IPS-11a (cell line): ENCODE results near the gene ZNF397.

Experiments
- H3K4me3 ChIP-seq: one replicate; pipeline ENCODE4 v1.5.1; 2013; ENCODE audit warnings: low read depth, low read length, control low read depth

Gene ZNF397

DNA sequence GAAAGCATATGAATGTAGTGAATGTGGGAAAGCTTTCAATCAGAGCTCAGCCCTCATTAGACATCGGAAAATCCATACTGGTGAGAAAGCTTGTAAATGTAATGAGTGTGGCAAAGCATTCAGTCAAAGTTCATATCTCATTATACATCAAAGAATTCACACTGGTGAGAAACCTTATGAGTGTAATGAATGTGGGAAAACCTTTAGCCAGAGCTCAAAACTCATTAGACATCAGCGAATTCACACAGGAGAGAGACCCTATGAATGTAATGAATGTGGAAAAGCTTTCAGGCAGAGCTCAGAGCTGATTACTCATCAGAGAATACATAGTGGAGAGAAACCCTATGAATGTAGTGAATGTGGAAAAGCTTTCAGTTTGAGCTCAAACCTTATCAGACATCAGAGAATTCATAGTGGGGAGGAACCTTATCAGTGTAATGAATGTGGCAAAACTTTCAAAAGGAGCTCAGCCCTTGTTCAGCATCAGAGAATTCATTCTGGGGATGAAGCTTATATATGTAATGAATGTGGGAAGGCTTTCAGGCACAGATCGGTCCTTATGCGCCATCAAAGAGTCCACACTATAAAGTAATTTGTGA lies 5.0 kb downstream of the ZNF397 start:
- no peak overlapping the region for H3K4me3 ChIP-seq

DNA sequence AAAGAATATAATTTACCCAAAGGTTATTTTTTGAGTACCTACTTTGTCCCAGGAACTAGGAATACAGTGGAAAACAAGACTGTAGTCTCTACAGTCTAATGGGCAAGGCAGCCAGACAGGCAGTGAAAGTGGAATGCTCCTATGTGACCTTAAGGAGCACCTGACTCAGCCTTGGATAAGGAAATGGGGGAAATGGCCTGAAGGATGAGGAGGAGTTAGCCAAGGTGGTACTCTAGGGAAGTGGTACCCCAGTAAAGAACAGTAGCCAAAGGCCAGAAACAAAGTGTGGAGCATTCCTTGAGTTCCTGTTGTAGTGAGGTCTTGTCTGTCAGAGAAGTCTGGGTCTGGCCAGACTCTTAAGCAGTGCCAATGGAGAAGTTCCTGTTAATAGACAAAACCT lies 6.0 kb downstream of the ZNF397 start:
- no peak overlapping the region for H3K4me3 ChIP-seq

GRCh38 chr18:35247412-35248249 lies 6.8 kb downstream of the ZNF397 start:
- no peak overlapping the region for H3K4me3 ChIP-seq

- no peak overlapping the region for H3K4me3 ChIP-seq
Measured at GRCh38 chr18:35248429-35248828, 7.6 kb downstream of the ZNF397 start.

GRCh38 chr18:35252466-35252865 lies 11.6 kb downstream of the ZNF397 start:
- H3K4me3 ChIP-seq: no peak overlapping the region

- H3K4me3 ChIP-seq: no peak overlapping the region
Measured at GRCh38 chr18:35253655-35254287, 12.9 kb downstream of the ZNF397 start.

DNA sequence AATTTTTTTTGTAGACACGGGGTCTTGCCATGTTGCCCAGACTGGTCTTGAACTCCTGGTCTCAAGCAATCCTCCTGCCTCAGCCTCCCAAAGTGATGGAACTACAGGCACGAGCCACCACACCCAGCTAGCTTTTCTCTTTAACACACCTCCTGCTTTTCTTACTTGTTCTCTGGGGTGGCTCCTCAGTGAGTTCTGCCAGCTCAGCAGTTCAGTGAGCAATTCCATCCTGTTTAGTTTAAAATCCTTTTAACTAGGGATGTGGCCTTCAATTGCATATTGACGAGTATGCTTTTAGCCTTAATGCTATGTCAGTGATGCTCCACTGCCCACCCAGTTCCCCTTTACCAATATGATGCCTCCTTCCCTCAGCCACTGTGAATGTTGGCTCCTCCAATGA lies 16.1 kb downstream of the ZNF397 start:
- no peak overlapping the region for H3K4me3 ChIP-seq

DNA sequence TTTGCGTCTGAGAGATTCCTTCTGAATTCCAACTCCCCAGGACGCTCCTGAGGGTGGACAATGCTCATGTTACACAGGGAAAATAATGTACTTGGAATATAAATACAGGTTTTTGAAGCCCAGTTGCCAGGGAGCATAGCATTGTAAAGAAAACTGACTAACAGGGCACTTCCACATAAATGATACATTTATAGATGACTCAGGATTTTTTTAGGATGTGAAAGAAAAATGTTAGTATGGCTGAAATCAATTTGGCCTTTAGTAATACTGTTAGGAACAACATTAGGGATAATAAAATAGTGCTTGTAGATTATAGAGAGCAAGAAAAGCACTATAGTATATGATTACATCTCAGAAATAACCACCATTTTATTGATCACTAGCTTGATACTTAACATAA lies 23.6 kb downstream of the ZNF397 start:
- no peak overlapping the region for H3K4me3 ChIP-seq

GRCh38 chr18:35267161-35267651 lies 26.4 kb downstream of the ZNF397 start:
- no peak overlapping the region for H3K4me3 ChIP-seq

GRCh38 chr18:35267809-35268208 lies 27.0 kb downstream of the ZNF397 start:
- H3K4me3 ChIP-seq: no peak overlapping the region

DNA sequence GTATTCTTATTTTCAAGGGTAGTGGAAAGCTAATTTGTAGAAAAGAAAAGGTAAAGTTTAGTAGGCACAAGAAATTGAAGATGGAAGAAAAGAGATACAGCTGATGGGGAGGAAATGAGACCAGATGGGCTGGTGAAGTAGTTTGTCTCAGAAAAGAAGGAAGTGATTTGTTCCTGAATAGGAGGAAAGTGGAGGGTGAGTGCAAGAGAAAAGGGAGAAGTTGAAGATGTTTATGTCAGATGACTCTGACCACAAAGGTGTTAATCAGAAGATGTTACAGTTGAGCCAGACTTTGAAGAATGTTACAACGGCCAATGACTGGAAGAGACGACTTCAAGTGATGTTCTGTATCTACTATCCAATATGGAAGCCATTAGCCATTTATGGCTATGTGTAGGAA lies 28.0 kb downstream of the ZNF397 start:
- H3K4me3 ChIP-seq: no peak overlapping the region

DNA sequence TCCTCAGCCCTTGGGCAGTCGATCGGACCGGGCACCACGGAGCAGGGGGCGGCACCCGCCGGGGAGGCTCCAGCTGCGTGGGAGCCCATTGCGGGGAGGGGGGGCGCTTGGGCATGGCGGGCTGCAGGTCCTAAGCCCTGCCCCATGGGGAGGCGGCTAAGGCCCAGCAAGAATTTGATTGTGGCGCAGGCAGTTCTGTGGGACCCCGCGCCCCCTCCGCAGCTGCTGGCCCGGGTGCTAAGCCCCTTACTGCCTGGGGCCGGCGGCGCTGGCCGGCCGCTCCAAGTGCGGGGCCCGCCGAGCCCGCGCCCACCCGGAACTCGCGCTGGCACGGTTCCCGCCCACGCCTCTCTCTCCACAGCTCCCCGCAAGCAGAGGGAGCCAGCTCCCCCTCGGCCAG lies 30.8 kb downstream of the ZNF397 start:
- no peak overlapping the region for H3K4me3 ChIP-seq

DNA sequence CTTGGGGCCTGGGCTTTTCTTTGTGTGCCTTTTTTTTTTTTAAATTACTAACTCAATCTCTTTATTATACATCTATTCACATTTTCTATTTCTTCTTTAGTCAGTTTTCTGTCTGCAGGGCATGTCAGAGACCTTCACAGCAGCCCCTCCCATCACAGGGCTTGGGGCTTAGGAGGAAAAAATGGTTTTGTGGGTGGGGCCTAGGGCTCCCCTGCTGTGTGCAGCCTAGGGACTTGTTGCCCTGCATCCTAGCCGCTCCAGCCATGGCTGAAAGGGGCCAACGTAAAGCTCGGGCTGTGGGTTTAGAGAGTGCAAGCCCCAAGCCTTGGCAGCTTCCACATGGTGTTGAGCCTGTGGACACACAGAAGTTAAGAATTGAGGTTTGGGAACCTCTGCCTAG lies 35.4 kb downstream of the ZNF397 start:
- H3K4me3 ChIP-seq: no peak overlapping the region

- no peak overlapping the region for H3K4me3 ChIP-seq
Measured at GRCh38 chr18:35277633-35278032, 36.8 kb downstream of the ZNF397 start.

DNA sequence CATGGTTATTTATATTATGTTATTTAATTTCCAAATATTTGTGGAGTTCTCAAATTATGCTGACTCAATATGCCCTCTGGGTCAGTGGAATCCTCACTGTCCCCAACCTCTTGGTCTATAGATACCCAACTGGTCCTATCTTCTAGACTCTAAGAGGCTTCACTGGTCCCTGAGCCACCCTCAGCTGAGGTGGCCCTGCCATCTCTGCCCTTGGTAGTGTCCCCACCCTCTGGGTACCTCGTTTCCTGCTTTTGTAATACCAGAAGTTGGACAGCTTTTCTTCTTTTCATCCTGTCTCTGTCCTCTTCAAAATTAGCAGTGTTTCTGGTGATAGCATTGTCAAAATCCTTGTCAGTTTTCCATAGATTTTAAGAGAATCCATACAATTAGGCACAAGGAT lies 37.3 kb downstream of the ZNF397 start:
- H3K4me3 ChIP-seq: no peak overlapping the region

DNA sequence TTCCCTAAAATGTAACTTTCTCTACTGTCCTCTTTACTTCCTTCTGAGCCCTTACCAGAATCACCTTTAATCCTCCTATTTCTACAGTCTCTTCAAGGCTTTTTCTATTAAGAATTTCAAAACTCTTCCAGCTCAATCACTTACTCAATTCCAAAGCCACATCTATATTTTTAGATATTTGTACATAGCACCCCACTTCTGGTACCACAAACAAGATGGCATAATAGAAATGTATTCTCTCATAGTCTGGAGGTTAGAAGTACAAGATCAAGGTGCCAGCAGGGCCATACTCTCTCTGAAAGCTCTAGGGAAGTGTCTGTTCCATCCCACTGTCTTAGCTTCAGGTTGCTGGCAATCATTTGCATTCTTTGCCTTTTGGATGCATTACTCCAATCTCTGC lies 38.1 kb downstream of the ZNF397 start:
- no peak overlapping the region for H3K4me3 ChIP-seq

DNA sequence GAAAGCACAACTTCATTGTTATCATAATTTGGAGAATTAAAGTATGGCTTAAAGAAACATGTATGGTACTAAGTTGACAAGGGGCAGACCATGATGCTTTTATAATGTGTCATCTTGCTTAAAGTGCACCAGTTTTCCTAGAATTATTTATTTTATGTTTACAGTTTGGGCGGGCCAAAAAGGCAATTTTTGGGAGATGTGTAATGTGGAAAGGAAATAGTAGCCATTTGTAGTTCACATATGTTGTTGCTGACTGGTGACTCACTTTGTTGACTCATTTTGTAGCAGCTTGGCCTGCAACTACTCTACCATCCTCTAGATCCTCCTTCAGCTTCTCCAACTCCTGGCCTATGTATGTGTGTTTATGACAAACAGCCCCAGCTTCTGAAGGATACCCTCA lies 41.5 kb downstream of the ZNF397 start:
- H3K4me3 ChIP-seq: no peak overlapping the region

GRCh38 chr18:35283923-35284794 lies 43.3 kb downstream of the ZNF397 start:
- no peak overlapping the region for H3K4me3 ChIP-seq

- H3K4me3 ChIP-seq: no peak overlapping the region
Measured at GRCh38 chr18:35284841-35285240, 44.0 kb downstream of the ZNF397 start.

- H3K4me3 ChIP-seq: peak overlapping the region; percentile 83
Measured at GRCh38 chr18:35289293-35289692, 48.5 kb downstream of the ZNF397 start.

- peak overlapping the region; percentile 83 for H3K4me3 ChIP-seq
Measured at GRCh38 chr18:35289727-35290093, 48.9 kb downstream of the ZNF397 start.
